Endothelial cell of hepatic sinusoid (primary cell): ENCODE results near the gene NUMA1.

Experiments
- in situ Hi-C: cut with HindIII; loops from 2 replicates; pipeline ENCODE4 v1.10.0; 2017; ENCODE audit warnings: low sequenced_read_pairs

Gene NUMA1

GRCh38 chr11:71987521-71987920 is 92.8 kb downstream of the NUMA1 start:
- in situ Hi-C loops, result no loop called here

DNA sequence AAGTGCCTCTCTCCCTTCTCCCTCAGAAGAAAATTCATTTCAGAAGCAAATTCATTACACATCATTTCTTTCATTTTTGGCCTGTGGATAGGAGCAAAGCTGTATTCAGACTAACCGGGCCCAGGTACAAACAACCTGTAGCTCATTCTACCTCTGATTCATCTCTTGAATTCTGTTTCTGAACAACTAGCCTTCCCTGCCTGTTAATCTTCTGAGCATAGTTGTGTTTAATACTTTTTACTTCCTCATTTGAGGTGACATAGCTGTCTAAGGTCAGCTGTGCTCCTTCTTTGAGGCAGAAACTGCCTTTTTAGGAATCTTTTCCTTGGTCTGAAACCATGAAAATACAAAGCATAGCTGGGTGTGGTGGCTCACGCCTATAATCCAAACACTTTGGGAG is 94.2 kb downstream of the NUMA1 start:
- in situ Hi-C loops, result no loop called here

DNA sequence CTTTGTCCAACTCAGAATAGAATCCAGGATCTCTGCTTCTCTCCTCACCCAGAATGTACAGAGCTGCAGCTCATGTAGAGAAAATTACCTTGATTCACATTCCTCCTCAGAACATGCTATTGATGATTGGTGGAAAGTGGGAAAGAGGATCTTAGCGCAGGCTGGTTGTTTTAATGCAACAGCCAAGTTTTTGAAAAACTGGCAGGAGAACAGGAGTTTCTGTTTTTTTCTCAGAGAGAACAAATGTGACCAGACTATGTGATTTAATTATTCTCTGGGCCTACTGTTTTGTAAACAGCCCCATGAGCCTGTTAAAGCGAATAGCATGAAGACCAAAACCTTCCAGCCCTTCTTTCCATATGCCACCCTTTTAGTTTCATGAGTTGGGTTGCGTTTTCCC is 100.7 kb downstream of the NUMA1 start:
- in situ Hi-C loops, result no loop called here

DNA sequence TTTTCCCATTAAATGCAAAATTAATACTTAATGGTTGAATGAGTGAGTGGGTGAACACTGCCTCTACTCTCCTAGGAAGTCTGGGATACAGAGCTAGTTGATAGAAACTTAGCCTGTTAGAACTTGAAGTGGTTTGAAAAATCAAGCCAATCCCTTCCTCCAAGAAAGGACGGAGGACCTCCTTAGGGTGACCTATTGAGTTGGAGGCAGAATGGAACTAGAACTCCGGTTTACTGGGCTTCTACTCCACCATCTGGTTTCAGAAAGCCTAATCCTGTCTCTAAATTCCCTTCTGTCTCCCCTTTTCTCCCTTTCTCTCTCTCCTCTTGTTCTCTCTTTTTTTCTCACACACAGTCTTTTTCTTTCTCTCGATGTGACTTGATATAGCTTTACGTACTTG is 101.2 kb downstream of the NUMA1 start:
- in situ Hi-C loops, result no loop called here

DNA sequence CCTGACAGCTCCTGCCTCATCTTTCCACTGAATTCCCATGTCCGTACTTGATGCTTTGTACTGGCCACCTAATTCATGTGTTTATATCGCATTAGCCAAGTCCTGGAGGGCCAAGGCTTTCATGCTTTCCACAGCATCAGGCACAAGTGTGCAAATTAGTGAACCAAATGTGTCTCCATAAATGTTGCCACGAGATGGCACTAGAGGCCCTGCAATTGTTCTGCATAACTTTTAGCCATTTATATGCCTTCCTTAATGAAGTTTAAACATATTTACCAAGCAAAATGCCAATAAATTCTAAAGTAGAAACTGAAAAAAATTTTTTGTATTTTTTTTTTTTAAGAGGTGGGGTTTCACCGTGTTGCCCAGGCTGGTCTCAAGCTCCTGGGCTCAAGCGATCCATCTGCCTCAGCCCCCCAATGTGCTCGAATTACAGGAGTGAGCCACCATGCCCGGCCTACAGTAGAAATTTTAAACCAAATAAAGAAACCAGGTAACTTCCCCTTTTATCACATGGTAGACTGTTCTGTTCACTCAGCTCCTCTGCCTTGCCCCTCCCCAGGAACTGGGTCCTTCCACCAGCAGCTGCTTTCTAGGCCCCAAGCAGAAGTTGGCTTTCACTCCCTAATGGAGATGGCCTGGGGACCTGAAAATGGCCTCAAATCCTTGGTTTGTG is 102.5 kb downstream of the NUMA1 start:
- in situ Hi-C loops, result no loop called here

- in situ Hi-C loops, result no loop called here
Measured at GRCh38 chr11:71977090-71977489, 103.3 kb downstream of the NUMA1 start.

- in situ Hi-C loops, result no loop called here
Measured at GRCh38 chr11:71976551-71976950, 103.8 kb downstream of the NUMA1 start.

- in situ Hi-C loops, result no loop called here
Measured at GRCh38 chr11:71971680-71972079, 108.7 kb downstream of the NUMA1 start.

GRCh38 chr11:71964641-71965040 is 115.7 kb downstream of the NUMA1 start:
- in situ Hi-C loops, result no loop called here

- in situ Hi-C loops, result no loop called here
Measured at GRCh38 chr11:71963468-71963867, 116.9 kb downstream of the NUMA1 start.

GRCh38 chr11:71962428-71963038 is 117.8 kb downstream of the NUMA1 start:
- in situ Hi-C loops, result no loop called here

DNA sequence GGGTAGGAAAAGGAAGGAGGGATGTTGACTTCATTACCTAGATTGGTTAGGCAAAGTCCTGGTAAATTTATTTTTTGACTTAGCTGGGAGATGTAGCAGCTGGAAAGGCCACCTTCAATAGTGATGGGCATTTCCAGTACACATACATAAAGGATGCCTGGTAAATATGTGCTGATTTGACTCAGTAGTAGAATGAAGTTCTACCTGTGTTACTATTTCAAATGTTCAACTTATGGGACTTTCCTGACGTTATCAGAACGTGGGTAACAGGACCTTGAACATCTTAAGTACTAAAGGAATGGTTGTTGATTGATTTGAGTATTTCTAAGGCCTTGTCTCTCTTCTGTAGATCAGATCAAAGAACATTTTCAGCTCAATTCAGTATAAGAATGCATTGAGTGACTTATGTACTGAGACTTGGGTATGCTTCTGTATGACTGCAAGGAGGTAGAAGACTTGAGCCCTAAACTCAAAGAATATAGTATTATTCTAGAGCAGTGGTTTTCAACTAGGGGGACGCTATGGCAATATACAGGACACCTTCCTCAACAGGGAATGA is 124.4 kb downstream of the NUMA1 start:
- in situ Hi-C loops, result loop anchor here (5.0 kb wide), 1 partner anchor 51 kb away; no protein-coding TSS in a partner anchor
